Kidney epithelial cell (primary cell): Measurements from ENCODE around the gene SLC39A11. TPM values are rescaled to one million over a fixed set of nuclear protein-coding genes. Genes with fewer than 3 reads are reported as not detected.

Experiments
- DNase-seq: peaks from one replicate; pipeline ENCODE4 v3.0.0-alpha.2; 2010; ENCODE audit warnings: low read depth
- H3K27me3 ChIP-seq: 2 replicates; pipeline ENCODE4 v1.6.0; 2011; ENCODE audit warnings: low read length; ENCODE audit not compliant: control insufficient read depth, insufficient read depth
- H3K36me3 ChIP-seq: 2 replicates; pipeline ENCODE4 v1.5.1; 2011; ENCODE audit warnings: low read length; ENCODE audit not compliant: control insufficient read depth, insufficient read depth
- H3K4me3 ChIP-seq: 2 replicates; pipeline ENCODE4 v1.5.1; 2011; ENCODE audit warnings: low read depth, mild to moderate bottlenecking, control low read depth, low read length
- total RNA-seq: library from RNA; depleted of rRNA; stranded (reverse); fragments of >200 nt; gene quantifications from 2 replicates; pipeline ENCODE4 v1.2.3, GENCODE V29; 2015
- TF ChIP-seq, protein P1 (sequence below): IDR thresholded peaks from 2 replicates; pipeline ENCODE4 v1.5.1; 2011; ENCODE audit warnings: mild to moderate bottlenecking, moderate library complexity, low read length, control low read depth, inconsistent platforms; ENCODE audit not compliant: insufficient read depth, poor library complexity, severe bottlenecking

SLC39A11 gene
- total RNA-seq, 1 donor from 2014 or later = 13.0 TPM

DNA sequence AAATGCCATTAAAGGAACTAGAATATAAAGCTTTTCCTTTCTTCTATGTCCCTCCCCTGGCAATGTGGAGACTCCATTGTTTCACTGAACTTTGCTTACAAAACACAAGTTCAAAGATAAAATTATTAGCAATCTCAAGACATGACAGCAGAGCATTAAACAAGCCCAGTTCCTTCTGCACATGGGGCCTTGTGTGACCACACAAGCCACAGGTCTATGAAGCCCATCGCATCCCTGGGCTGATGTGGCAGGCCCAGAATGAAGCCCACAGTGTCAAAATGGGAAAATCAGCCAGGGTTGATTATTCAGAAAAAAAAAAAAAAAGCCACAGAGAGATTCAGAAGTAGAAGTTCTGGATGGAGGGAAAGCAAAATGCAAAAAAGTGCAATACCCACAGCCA, 12.9 kb upstream of the SLC39A11 start:
- Histone ChIP-seq H3K36me3 (no peaks in the 10 kb centered on the region), H3K27me3 (no peaks in the 10 kb centered on the region), H3K4me3 (no peak overlapping the region)
- TF ChIP-seq, protein P1, sequence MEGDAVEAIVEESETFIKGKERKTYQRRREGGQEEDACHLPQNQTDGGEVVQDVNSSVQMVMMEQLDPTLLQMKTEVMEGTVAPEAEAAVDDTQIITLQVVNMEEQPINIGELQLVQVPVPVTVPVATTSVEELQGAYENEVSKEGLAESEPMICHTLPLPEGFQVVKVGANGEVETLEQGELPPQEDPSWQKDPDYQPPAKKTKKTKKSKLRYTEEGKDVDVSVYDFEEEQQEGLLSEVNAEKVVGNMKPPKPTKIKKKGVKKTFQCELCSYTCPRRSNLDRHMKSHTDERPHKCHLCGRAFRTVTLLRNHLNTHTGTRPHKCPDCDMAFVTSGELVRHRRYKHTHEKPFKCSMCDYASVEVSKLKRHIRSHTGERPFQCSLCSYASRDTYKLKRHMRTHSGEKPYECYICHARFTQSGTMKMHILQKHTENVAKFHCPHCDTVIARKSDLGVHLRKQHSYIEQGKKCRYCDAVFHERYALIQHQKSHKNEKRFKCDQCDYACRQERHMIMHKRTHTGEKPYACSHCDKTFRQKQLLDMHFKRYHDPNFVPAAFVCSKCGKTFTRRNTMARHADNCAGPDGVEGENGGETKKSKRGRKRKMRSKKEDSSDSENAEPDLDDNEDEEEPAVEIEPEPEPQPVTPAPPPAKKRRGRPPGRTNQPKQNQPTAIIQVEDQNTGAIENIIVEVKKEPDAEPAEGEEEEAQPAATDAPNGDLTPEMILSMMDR = no peak
- DNase-seq = no peak

DNA sequence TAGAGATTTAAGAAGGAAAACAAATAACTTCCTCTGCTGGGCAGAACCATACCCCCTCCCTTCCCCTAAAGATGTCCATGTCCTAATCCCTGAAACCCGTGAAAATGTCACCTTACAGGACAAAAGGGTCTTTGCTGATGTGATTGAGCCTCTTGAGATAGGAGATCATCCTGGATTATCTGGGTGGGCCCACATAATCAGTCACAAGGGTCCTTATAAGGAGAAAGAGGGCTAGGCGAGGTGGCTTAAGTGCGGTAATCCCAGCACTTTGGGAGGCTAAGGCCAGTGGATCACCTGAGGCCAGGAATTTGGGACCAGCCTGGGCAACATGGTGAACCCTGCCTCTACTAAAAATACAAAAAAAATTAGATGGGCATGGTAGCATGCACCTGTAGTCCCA, 12.0 kb upstream of the SLC39A11 start:
- no peak overlapping the region for H3K4me3 ChIP-seq
- H3K27me3 ChIP-seq = no peaks in the 10 kb centered on the region
- DNase-seq = no peak
- TF ChIP-seq, protein P1 = no peak
- H3K36me3 ChIP-seq = no peaks in the 10 kb centered on the region

DNA sequence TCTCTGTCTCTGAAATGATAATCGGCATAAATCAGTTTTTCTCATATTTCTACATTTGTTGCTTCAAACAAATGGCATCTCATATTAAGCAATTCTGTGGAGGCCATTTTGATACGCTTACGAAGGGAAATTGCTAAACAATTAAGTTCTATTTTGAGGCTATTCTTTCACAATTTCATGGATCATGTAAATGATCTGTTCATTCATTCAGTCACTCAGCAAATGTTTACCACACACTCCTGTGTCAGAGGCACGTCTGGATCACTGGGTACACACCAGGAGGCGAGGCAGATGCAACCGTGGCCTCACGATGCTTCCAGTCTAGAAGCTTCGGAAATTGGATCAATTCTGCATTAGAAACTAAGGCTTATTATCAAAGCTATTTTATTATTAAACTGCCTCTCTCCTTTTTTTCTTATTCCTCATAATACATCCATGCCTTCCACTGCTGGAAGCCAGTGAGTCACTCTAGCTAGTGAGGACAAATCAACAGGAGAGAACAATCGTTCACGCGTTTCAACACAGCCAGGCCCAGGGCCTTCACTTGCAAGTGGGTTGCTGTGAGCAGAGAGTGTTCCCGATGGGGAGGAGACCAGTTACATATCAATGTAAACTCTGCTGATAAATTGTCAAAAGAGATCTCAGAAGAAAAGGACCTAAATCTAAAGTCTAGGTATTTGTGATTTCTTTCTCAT, 11.3 kb upstream of the SLC39A11 start:
- no peak for DNase-seq
- Histone ChIP-seq H3K27me3 (peaks cover 2% of the 10 kb centered on the region), H3K36me3 (no peaks in the 10 kb centered on the region), H3K4me3 (no peak overlapping the region)
- TF ChIP-seq, protein P1 = no peak

DNA sequence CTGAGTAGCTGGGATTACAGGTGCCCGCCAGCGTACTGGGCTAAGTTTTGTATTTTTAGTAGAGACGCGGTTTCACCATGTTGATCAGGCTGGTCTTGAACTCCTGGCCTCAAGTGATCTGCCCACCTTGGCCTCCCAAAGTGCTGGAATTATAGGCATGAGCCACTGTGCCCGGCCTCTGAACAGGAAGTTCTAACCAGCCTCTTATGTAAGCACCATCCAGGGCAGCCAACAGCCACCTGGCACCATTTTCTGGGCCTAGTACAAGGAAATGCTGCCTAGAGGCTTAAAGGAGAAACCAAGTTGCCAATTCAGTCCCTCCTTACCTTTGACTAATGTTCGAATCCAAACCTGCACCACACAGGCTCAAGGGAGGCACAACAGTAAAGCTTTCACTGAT, 8.5 kb upstream of the SLC39A11 start:
- Histone ChIP-seq H3K4me3 (no peak overlapping the region), H3K27me3 (peaks cover 2% of the 10 kb centered on the region), H3K36me3 (no peaks in the 10 kb centered on the region)
- DNase-seq = no peak
- TF ChIP-seq, protein P1 = no peak

DNA sequence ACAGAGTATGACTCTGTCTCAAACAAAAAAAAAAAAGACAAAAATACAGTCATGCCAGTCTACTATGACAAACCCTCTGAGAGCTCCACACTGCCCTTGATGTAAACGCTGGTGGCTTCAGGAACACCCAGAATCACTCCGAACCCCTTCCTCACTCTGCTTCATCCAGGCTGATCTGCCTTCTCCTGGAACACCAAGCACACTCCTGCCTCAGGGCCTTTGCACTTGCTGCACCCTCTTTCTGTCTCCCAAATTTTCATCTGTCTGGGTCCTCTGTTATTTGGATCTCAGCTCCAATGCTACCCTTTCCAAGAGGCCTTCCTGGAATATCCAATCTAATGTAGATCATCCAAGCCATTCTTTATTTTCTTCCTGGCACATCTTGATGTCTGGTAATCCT, 7.9 kb upstream of the SLC39A11 start:
- no peak for DNase-seq
- TF ChIP-seq, protein P1 = no peak
- H3K27me3 ChIP-seq = peaks cover 2% of the 10 kb centered on the region
- no peaks in the 10 kb centered on the region for H3K36me3 ChIP-seq
- no peak overlapping the region for H3K4me3 ChIP-seq

DNA sequence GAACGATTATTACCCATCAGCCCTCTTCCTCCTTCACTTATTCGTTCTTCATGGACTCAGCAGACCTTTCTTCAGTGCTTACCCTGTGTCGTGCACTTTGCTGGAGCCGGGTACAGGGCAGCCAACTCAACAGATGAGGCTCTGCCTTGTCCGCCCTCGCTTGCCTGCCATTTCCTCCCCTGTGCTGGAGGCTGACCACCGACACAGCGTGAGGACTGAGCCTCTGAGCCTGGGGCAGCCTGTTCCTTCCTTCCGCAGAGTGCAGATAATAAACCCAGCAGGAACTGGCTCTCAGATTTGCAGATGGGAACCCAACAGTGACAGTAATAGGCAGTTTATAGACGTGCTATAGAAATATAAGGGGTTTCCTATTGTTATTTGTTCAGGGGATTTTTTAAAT, 7.0 kb upstream of the SLC39A11 start:
- DNase-seq = no peak
- TF ChIP-seq, protein P1 = no peak
- H3K27me3 ChIP-seq = peaks cover 2% of the 10 kb centered on the region
- H3K4me3 ChIP-seq = no peak overlapping the region
- no peaks in the 10 kb centered on the region for H3K36me3 ChIP-seq
